ENCODE results near the gene EXD1.
A peak's percentile ranks its signal among the peaks of the same experiment; 100 is the strongest.

The EXD1 gene, protein sequence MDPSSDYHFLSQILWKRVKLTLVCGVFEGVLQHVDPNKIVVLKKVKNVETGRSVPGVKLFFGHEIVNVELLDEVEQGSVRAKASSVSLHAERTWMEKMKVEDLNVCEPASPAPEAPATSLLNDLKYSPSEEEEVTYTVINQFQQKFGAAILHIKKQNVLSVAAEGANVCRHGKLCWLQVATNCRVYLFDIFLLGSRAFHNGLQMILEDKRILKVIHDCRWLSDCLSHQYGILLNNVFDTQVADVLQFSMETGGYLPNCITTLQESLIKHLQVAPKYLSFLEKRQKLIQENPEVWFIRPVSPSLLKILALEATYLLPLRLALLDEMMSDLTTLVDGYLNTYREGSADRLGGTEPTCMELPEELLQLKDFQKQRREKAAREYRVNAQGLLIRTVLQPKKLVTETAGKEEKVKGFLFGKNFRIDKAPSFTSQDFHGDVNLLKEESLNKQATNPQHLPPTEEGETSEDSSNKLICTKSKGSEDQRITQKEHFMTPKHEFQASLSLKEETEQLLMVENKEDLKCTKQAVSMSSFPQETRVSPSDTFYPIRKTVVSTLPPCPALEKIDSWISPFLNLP

DNA sequence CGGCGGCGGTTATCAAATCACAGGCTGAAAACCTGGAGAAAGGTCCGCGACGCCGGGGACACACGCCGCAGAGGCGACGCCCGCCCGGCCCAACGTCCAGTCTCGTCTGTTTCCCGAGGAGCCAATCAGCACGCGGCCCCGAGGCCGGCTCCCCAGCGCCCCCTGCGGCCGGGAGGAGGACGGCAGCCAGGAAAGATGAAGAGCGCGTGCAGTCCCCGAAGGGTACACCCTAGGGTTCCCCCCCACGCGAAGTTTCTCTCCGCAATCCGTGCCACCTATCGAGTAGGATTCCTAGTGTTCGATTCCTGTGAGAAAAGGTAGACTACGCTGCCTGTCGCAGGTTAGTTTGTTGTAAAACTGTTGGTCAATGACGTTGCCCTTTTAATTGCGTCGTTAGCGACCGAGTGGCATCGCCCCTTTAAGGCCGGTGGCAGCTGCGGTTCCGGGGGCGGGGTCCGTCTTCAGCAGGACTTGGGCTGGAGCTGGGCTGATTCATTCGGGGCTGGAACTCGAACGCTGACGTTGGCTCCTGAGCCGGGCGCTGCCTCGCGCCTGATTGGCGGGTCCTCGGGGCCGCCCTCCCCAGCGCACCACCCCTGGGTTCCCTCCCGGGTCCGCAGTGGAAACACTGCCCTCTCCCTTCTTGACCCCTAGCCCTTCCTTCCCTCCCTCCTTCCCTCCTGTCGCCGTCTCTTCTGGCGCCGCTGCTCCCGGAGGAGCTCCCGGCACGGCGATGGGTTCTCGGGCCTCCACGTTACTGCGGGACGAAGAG lies at the start of gene EXD1, which contains the start of gene CHP1:
Gene EXD1 (minus strand): TSS at position 108 of the 772 bp plus-strand sequence. CDS start 4,182 bp downstream, outside the sequence.
Gene CHP1 (plus strand): TSS at position 619 of the 772 bp plus-strand sequence. CDS start 115 bp downstream, at position 734.
- DNase-seq (ENCODE audit: low read depth), result peak; percentile 99
- TF ChIP-seq CTCF (conservative IDR thresholded peaks at IDR 0.05; ENCODE audit: low read depth, low read length), result peak; percentile 90
- peak within 1 kb of the TSS; percentile 99 for H3K4me3 ChIP-seq (ENCODE audit: low read depth, low read length)

DNA sequence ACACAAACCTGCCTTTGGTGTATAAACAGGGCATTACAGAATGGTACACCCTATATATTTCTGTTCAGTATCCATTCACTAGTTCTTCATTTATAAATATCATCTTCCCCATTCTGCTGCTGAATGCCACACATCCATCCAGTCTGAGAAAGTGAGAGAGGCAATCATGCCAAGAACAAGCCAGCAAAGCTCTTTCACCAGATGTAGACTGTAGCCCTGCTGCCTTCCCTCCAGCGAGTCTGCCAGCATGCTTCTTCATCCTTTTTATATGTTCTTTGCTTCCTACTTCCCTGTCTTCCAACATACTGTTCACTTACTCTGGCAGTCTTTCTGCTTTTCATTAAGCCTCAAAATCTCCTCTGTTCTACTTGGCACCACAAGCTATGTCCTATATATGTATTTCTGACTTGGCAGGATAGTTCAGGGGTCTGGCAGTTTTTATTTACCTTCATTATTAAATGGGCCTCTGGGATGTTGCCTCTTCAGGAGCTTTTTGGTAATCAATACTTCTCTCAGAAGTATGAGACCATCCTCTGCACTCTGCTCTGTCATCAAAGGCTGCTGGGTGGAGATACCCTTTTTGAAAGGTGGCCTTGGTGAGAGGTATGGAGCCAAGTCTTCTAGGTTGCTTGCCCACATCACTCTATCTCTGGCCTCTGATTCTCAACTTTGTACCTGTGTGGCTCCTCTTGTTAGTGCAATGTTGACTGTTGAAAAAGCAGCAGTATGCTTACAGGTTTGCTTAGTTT lies 49.2 kb upstream of the EXD1 start:
- no peak for TF ChIP-seq CTCF (conservative IDR thresholded peaks at IDR 0.05; ENCODE audit: low read depth, low read length)
- DNase-seq (ENCODE audit: low read depth), result no peak
- no peak overlapping the region for H3K4me3 ChIP-seq (ENCODE audit: low read depth, low read length)

GRCh38 chr15:41278319-41278718 lies 47.8 kb upstream of the EXD1 start:
- no peak for TF ChIP-seq CTCF (conservative IDR thresholded peaks at IDR 0.05; ENCODE audit: low read depth, low read length)
- DNase-seq (ENCODE audit: low read depth), result no peak
- no peak overlapping the region for H3K4me3 ChIP-seq (ENCODE audit: low read depth, low read length)

- no peak for DNase-seq (ENCODE audit: low read depth)
- no peak overlapping the region for H3K4me3 ChIP-seq (ENCODE audit: low read depth, low read length)
- no peak for TF ChIP-seq CTCF (conservative IDR thresholded peaks at IDR 0.05; ENCODE audit: low read depth, low read length)
These were observed 46.3 kb upstream of the EXD1 start for GRCh38 chr15:41276831-41277230.

DNA sequence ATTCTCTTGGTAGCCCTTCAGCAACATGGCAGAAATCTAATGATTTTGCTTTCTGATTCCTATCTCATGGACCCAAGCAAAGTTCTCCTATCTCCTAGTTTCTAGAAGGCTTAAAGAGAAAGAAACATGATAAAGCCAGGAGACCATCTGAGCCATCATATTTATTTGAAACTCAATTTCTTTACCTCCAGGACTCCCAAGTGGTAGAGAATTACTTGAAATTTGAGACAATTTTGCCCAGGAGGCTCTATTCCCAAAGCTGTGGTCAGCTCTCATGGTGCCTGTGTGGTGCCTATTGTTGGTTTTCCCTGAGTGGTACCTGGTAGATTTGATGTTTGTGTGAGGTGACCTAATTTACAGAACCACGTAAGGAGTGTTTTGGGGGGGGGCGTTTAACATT lies 39.3 kb upstream of the EXD1 start:
- no peak for TF ChIP-seq CTCF (conservative IDR thresholded peaks at IDR 0.05; ENCODE audit: low read depth, low read length)
- no peak for DNase-seq (ENCODE audit: low read depth)
- no peak overlapping the region for H3K4me3 ChIP-seq (ENCODE audit: low read depth, low read length)

- H3K4me3 ChIP-seq (ENCODE audit: low read depth, low read length), result no peak overlapping the region
- peak; percentile 81 for DNase-seq (ENCODE audit: low read depth)
- no peak for TF ChIP-seq CTCF (conservative IDR thresholded peaks at IDR 0.05; ENCODE audit: low read depth, low read length)
These were observed 33.4 kb upstream of the EXD1 start for GRCh38 chr15:41263891-41264351.

Measured in choroid plexus epithelial cell (primary cell).